Esophagus (tissue), 2 donors: ENCODE measurements around the gene ORAI2. TPM values are rescaled to one million over a fixed set of nuclear protein-coding genes. Genes with fewer than 3 reads are reported as not detected.

ENCODE experiments used
- H3K27ac ChIP-seq, 2 donors: one replicate each; pipeline ENCODE4 v1.5.1; 2013; ENCODE audit warnings: low read depth in 2 of 2, mild to moderate bottlenecking in 2 of 2, inconsistent platforms in 1 of 2, low read length in 1 of 2, moderate library complexity in 1 of 2
- H3K27me3 ChIP-seq, 2 donors: one replicate each; pipeline ENCODE4 v1.6.1; 2013; ENCODE audit warnings: low read length in 2 of 2, control low read depth in 1 of 2, mild to moderate bottlenecking in 1 of 2; ENCODE audit not compliant: insufficient read depth in 2 of 2, control insufficient read depth in 1 of 2
- H3K36me3 ChIP-seq, 2 donors: one replicate each; pipeline ENCODE4 v1.6.1; 2013; ENCODE audit warnings: low read length in 1 of 2; ENCODE audit not compliant: control insufficient read depth in 2 of 2, insufficient read depth in 2 of 2
- H3K4me1 ChIP-seq, 2 donors: one replicate each; pipeline ENCODE4 v1.6.1; 2013; ENCODE audit warnings: low read length in 1 of 2; ENCODE audit not compliant: control insufficient read depth in 2 of 2, insufficient read depth in 2 of 2
- H3K4me3 ChIP-seq, 2 donors: one replicate each; pipeline ENCODE4 v1.5.1; 2013; ENCODE audit warnings: low read length in 2 of 2, mild to moderate bottlenecking in 2 of 2, low read depth in 1 of 2, moderate library complexity in 1 of 2
- H3K9me3 ChIP-seq, 2 donors: one replicate each; pipeline ENCODE4 v1.6.1; 2013; ENCODE audit warnings: mild to moderate bottlenecking in 2 of 2, low read depth in 1 of 2, low read length in 1 of 2, moderate library complexity in 1 of 2; ENCODE audit not compliant: control insufficient read depth in 2 of 2, insufficient read depth in 1 of 2
- WGBS, 2 donors: extraction: QIAGEN DNeasy Blood & Tissue Kit; methylation state at CpG; one replicate each; pipeline ENCODE4 v1.1.7; 2013; 5-methylcytosine and 5-hydroxymethylcytosine counted together
- polyA plus RNA-seq, 2 donors: library from polyadenylated mRNA; stranded (reverse); fragments of 200-250 nt; gene quantifications; one replicate each; pipeline ENCODE4 v1.2.3, GENCODE V29; 2013
- donor health status: healthy with polysubstance abuse.
- donor health status: Bipolar disorder and iron deficiency.

ORAI2 gene
- polyA plus RNA-seq, 2 donors, result 0.71 to 1.4 TPM

- WGBS, 2 donors, result 60 to 75% methylated on average over 17 of the region's 17 CpGs
- H3K9me3 ChIP-seq, result no peaks in the 10 kb centered on the region
- no peaks in the 10 kb centered on the region for H3K27me3 ChIP-seq
- H3K4me1 ChIP-seq, result no peaks in the 10 kb centered on the region
- peaks cover 0 to 8% of the 10 kb centered on the region in 2 donors for H3K36me3 ChIP-seq
- no peak overlapping the region for H3K27ac ChIP-seq
- H3K4me3 ChIP-seq, result no peak overlapping the region
Observed at GRCh38 chr7:102439963-102440795, 6.8 kb downstream of the ORAI2 start.

GRCh38 chr7:102444961-102445673 is 11.7 kb downstream of the ORAI2 start:
- Histone ChIP-seq H3K27me3 (no peaks in the 10 kb centered on the region), H3K27ac (no peak overlapping the region), H3K4me1 (no peaks in the 10 kb centered on the region), H3K4me3 (no peak overlapping the region), H3K36me3 (peaks cover 0 to 4% of the 10 kb centered on the region in 2 donors), H3K9me3 (no peaks in the 10 kb centered on the region)
- 88% methylated on average over 17 of the region's 17 CpGs for WGBS, 2 donors

GRCh38 chr7:102445674-102446071 is 12.3 kb downstream of the ORAI2 start:
- H3K9me3 ChIP-seq, result no peaks in the 10 kb centered on the region
- H3K27ac ChIP-seq, result no peak overlapping the region
- no peaks in the 10 kb centered on the region for H3K27me3 ChIP-seq
- H3K36me3 ChIP-seq, result peaks cover 0 to 4% of the 10 kb centered on the region in 2 donors
- no peak overlapping the region for H3K4me3 ChIP-seq
- no peaks in the 10 kb centered on the region for H3K4me1 ChIP-seq
- WGBS, 2 donors, result 75 to 77% methylated on average over 2 of the region's 2 CpGs

GRCh38 chr7:102446387-102447156 is 13.2 kb downstream of the ORAI2 start:
- WGBS, 2 donors, result 94 to 95% methylated on average over 41 of the region's 41 CpGs
- Histone ChIP-seq H3K4me1 (peaks cover 0 to 2% of the 10 kb centered on the region in 2 donors), H3K9me3 (no peaks in the 10 kb centered on the region), H3K27me3 (no peaks in the 10 kb centered on the region), H3K36me3 (peaks cover 0 to 3% of the 10 kb centered on the region in 2 donors), H3K4me3 (no peak overlapping the region), H3K27ac (no peak overlapping the region)

GRCh38 chr7:102447311-102447710 is 13.9 kb downstream of the ORAI2 start:
- Histone ChIP-seq H3K9me3 (no peaks in the 10 kb centered on the region), H3K27me3 (no peaks in the 10 kb centered on the region), H3K27ac (no peak overlapping the region), H3K4me3 (no peak overlapping the region), H3K36me3 (no peaks in the 10 kb centered on the region), H3K4me1 (peaks cover 2% of the 10 kb centered on the region in 2 donors)
- WGBS, 2 donors, result 89 to 90% methylated on average over 14 of the region's 14 CpGs

GRCh38 chr7:102449136-102449535 is 15.8 kb downstream of the ORAI2 start:
- Histone ChIP-seq H3K4me1 (peaks cover 2% of the 10 kb centered on the region in 2 donors), H3K9me3 (no peaks in the 10 kb centered on the region), H3K27me3 (no peaks in the 10 kb centered on the region), H3K36me3 (no peaks in the 10 kb centered on the region), H3K27ac (no peak overlapping the region), H3K4me3 (no peak overlapping the region)
- WGBS, 2 donors, result 93 to 96% methylated on average over 15 of the region's 15 CpGs

GRCh38 chr7:102450242-102450641 is 16.9 kb downstream of the ORAI2 start:
- 69 to 72% methylated on average over 6 of the region's 6 CpGs for WGBS, 2 donors
- Histone ChIP-seq H3K27me3 (no peaks in the 10 kb centered on the region), H3K36me3 (peaks cover 0 to 2% of the 10 kb centered on the region in 2 donors)

GRCh38 chr7:102451371-102452054 is 18.1 kb downstream of the ORAI2 start:
- Histone ChIP-seq H3K4me3 (no peak overlapping the region), H3K36me3 (peaks cover 0 to 3% of the 10 kb centered on the region in 2 donors), H3K9me3 (no peaks in the 10 kb centered on the region), H3K4me1 (peaks cover 2% of the 10 kb centered on the region in 2 donors), H3K27ac (no peak overlapping the region), H3K27me3 (no peaks in the 10 kb centered on the region)
- 48 to 57% methylated on average over 23 of the region's 23 CpGs for WGBS, 2 donors

More at GRCh38 chr7:102450242-102450641, 16.9 kb downstream of the ORAI2 start:
- H3K27ac ChIP-seq, result no peak overlapping the region
- no peaks in the 10 kb centered on the region for H3K9me3 ChIP-seq
- peaks cover 2% of the 10 kb centered on the region in 2 donors for H3K4me1 ChIP-seq
- no peak overlapping the region for H3K4me3 ChIP-seq

- Histone ChIP-seq H3K4me1 (peaks cover 2% of the 10 kb centered on the region in 2 donors), H3K9me3 (no peaks in the 10 kb centered on the region), H3K36me3 (peaks cover 0 to 8% of the 10 kb centered on the region in 2 donors), H3K27ac (no peak overlapping the region), H3K27me3 (no peaks in the 10 kb centered on the region), H3K4me3 (no peak overlapping the region)
- 86 to 95% methylated on average over 6 of the region's 6 CpGs for WGBS, 2 donors
Observed at GRCh38 chr7:102452451-102452850, 19.1 kb downstream of the ORAI2 start.
